ENCODE results near the gene LRSAM1. TPM values are rescaled to one million over a fixed set of nuclear protein-coding genes. Genes with fewer than 3 reads are reported as not detected.

LRSAM1 gene
- polyA plus RNA-seq (2012; ENCODE audit: insufficient read length, low read depth) = 27.8 TPM

DNA sequence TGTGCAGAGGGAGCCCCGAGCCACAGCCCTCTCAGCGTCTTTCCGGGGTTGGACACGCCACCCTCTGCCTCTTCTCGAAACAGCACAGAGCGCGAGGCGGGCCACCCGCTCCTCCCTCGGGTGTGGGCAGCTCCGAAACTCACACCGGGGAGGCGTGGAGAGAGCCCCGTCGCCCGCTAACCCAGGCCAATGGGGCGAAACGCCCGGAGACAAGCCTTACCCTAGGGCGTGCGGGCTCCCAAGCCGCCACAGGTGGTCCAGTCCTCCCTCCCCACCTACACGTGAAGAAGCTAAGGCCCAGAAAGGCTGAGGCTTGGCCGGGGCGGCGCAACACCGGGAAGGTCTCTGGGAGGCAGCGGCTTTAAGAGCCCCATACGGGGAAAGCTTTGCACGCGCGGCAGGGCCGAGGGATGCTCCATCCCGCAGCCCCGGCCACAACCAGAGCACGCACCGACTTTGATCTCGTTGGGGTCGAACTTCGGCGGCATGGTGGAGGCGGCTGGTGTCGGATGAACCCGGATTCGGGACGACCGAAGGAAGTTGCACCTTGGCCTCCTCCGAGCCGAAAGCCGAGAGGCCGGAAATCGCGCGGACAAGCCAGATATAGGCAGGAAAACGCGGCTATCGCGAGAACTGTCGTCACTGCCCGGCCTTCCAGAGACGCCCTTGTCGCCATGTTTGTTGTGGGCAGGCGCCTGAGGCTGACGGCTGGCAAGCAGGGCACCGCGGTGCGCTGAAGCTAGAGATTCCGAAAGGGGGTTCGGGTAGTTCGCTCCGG is at the start of gene LRSAM1, which contains the start of gene RPL12:
Gene LRSAM1 (plus strand): TSS at position 681 of the 778 bp plus-strand sequence. CDS start 3,018 bp downstream, outside the sequence.
Gene RPL12 (minus strand): TSS at position 577 of the 778 bp plus-strand sequence. CDS start 89 bp downstream, at position 488.
- TF ChIP-seq POLR2AphosphoS5 (IDR thresholded peaks at IDR 0.05; ENCODE audit: low read depth, low read length) (peak; percentile 100), REST (IDR thresholded peaks at IDR 0.05; ENCODE audit: insufficient read depth in 1 of 2, low read depth in 2 of 2, low read length in 2 of 2) (peak; percentile 60 to 66; a peak in 2 of 4 replicates), FOXP2 (optimal IDR thresholded peaks at IDR 0.05; ENCODE audit: borderline replicate concordance, extremely low read depth, extremely low read length, insufficient read depth) (no peak), TAF1 (IDR thresholded peaks at IDR 0.05; ENCODE audit: borderline replicate concordance, insufficient read depth, low read length) (peak; percentile 99), SIN3A (IDR thresholded peaks at IDR 0.05; ENCODE audit: borderline replicate concordance, insufficient read depth, low read length) (peak; percentile 96)

DNA sequence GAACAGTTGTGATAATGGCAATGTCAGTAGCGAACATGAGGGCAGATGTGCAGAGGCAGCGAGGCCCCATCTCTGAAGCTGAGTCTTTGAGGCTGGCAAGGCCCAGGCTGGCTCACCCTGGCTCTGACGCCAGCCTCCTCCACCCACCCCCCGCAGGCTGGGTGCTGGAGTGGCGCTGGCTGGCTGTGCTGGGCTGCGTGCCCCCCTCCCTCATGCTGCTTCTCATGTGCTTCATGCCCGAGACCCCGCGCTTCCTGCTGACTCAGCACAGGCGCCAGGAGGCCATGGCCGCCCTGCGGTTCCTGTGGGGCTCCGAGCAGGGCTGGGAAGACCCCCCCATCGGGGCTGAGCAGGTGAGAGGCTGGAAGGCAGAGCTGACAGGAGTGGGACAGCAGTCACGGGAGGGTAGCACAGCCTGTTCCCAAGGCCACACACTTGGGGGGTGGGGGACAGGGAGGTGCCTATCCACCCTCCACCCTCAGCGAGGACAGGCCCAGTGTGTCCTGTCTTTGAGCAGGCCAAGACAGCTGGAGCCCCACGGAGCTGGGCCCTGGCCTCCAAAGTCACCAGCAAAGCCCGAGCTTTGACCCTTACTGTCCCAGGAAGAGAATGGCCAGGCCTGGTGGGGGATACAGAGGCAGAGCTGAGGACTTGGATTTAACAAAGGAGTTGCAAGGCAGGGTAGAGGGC is 48.8 kb upstream of the LRSAM1 start:
- no peak for TF ChIP-seq FOXP2 (optimal IDR thresholded peaks at IDR 0.05; ENCODE audit: borderline replicate concordance, extremely low read depth, extremely low read length, insufficient read depth)
- TF ChIP-seq SIN3A (IDR thresholded peaks at IDR 0.05; ENCODE audit: borderline replicate concordance, insufficient read depth, low read length) = no peak
- TF ChIP-seq POLR2AphosphoS5 (IDR thresholded peaks at IDR 0.05; ENCODE audit: low read depth, low read length) = no peak
- TF ChIP-seq REST (IDR thresholded peaks at IDR 0.05; ENCODE audit: insufficient read depth in 1 of 2, low read depth in 2 of 2, low read length in 2 of 2) = no peak
- TF ChIP-seq TAF1 (IDR thresholded peaks at IDR 0.05; ENCODE audit: borderline replicate concordance, insufficient read depth, low read length) = no peak

GRCh38 chr9:127403507-127404192 is 47.7 kb upstream of the LRSAM1 start:
- TF ChIP-seq TAF1 (IDR thresholded peaks at IDR 0.05; ENCODE audit: borderline replicate concordance, insufficient read depth, low read length) (no peak), POLR2AphosphoS5 (IDR thresholded peaks at IDR 0.05; ENCODE audit: low read depth, low read length) (no peak), SIN3A (IDR thresholded peaks at IDR 0.05; ENCODE audit: borderline replicate concordance, insufficient read depth, low read length) (no peak), FOXP2 (optimal IDR thresholded peaks at IDR 0.05; ENCODE audit: borderline replicate concordance, extremely low read depth, extremely low read length, insufficient read depth) (no peak), REST (IDR thresholded peaks at IDR 0.05; ENCODE audit: insufficient read depth in 1 of 2, low read depth in 2 of 2, low read length in 2 of 2) (no peak)

GRCh38 chr9:127404631-127405030 is 46.7 kb upstream of the LRSAM1 start:
- TF ChIP-seq FOXP2 (optimal IDR thresholded peaks at IDR 0.05; ENCODE audit: borderline replicate concordance, extremely low read depth, extremely low read length, insufficient read depth) (no peak), REST (IDR thresholded peaks at IDR 0.05; ENCODE audit: insufficient read depth in 1 of 2, low read depth in 2 of 2, low read length in 2 of 2) (no peak), SIN3A (IDR thresholded peaks at IDR 0.05; ENCODE audit: borderline replicate concordance, insufficient read depth, low read length) (no peak), POLR2AphosphoS5 (IDR thresholded peaks at IDR 0.05; ENCODE audit: low read depth, low read length) (no peak), TAF1 (IDR thresholded peaks at IDR 0.05; ENCODE audit: borderline replicate concordance, insufficient read depth, low read length) (no peak)
